Erythroblast (primary cell): Measurements from ENCODE around the gene CDX2.

Experiments used
- DNase-seq, 2 experiments: peaks; one replicate each; lab custom pipeline; 2025; lab: John Stamatoyannopoulos, UW
- GATA1 ChIP-seq: IDR thresholded peaks from 2 replicates; pipeline ENCODE4 v1.6.1; 2011; ENCODE audit warnings: low read depth, mild to moderate bottlenecking, control low read depth, low read length, moderate library complexity
- POLR2A ChIP-seq: IDR thresholded peaks from 2 replicates; pipeline ENCODE4 v1.6.1; 2011; ENCODE audit warnings: mild to moderate bottlenecking, low read length

Gene CDX2

GRCh38 chr13:27915301-27916207 lies 53.6 kb downstream of the CDX2 start:
- DNase-seq = no peak
- TF ChIP-seq GATA1 = no peak
- TF ChIP-seq POLR2A = no peak

GRCh38 chr13:27913160-27913559 lies 56.0 kb downstream of the CDX2 start:
- DNase-seq = no peak
- TF ChIP-seq GATA1 = no peak
- TF ChIP-seq POLR2A = no peak

DNA sequence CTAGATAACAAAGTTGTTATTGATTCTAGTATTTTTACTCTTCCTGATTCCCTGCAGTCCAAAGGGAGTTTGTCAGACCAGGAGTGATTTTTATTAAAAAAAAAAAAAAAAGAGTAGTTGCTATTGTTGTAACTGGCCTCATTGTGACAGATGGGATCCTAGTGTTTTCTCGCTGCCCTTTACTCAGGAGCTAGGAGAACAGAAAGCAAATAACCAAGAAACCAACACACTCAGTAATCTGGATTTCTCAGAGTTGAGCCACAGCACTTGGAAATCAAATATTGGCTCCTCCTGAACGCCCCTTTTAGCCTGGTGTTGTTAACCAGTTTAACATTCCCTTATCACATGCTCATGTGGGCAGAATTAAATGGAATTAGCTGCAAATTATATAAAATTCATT lies 57.6 kb downstream of the CDX2 start:
- no peak for TF ChIP-seq GATA1
- TF ChIP-seq POLR2A = no peak
- no peak for DNase-seq
